Lung (tissue), 12 donors: ENCODE results near the gene VAT1L. TPM values are rescaled to one million over a fixed set of nuclear protein-coding genes. Genes with fewer than 3 reads are reported as not detected.
A peak's percentile ranks its signal among the peaks of the same experiment; 100 is the strongest.

Experiments used
- ATAC-seq: fragments of 200-7000 bp; cut with Tn5 transposase; one replicate; pipeline ENCODE4 v1.9.1; 2020; ENCODE audit warnings: moderate number of reproducible peaks; ENCODE audit not compliant: insufficient read depth, low FRiP score
- DNase-seq, 3 donors: peaks; one replicate each; pipeline ENCODE4 v3.0.0-alpha.2; 2013 to 2017
- H3K27ac ChIP-seq, 2 donors: one replicate each; pipeline ENCODE4 v1.5.1; 2013; ENCODE audit warnings: mild to moderate bottlenecking in 2 of 2, moderate library complexity in 2 of 2, control low read depth in 1 of 2, inconsistent platforms in 1 of 2, low read depth in 1 of 2, low read length in 1 of 2
- H3K27me3 ChIP-seq, 3 donors: one replicate each; pipeline ENCODE4 v1.5.1; 2013; ENCODE audit warnings: low read length in 2 of 3; ENCODE audit not compliant: control insufficient read depth in 3 of 3, insufficient read depth in 3 of 3
- H3K36me3 ChIP-seq, 4 donors: one replicate each; pipeline ENCODE4 v1.5.1; 2013; ENCODE audit warnings: low read length in 4 of 4, mild to moderate bottlenecking in 1 of 4, moderate library complexity in 1 of 4; ENCODE audit not compliant: control insufficient read depth in 4 of 4, insufficient read depth in 4 of 4
- H3K4me1 ChIP-seq, 5 donors: one replicate each; pipeline ENCODE4 v1.5.1; 2013; ENCODE audit warnings: low read length in 5 of 5, mild to moderate bottlenecking in 2 of 5, moderate library complexity in 1 of 5; ENCODE audit not compliant: control insufficient read depth in 5 of 5, insufficient read depth in 5 of 5
- H3K4me3 ChIP-seq: one replicate; pipeline ENCODE4 v1.5.1; 2013; ENCODE audit warnings: mild to moderate bottlenecking, control low read depth, moderate library complexity
- H3K9ac ChIP-seq, 2 donors: one replicate each; pipeline ENCODE4 v1.5.1; 2013; ENCODE audit warnings: low read length in 2 of 2, control low read depth in 1 of 2; ENCODE audit not compliant: insufficient read depth in 1 of 2
- H3K9me3 ChIP-seq, 4 donors: one replicate each; pipeline ENCODE4 v1.5.1; 2013; ENCODE audit warnings: low read length in 3 of 4, mild to moderate bottlenecking in 1 of 4, moderate library complexity in 1 of 4; ENCODE audit not compliant: control insufficient read depth in 4 of 4, insufficient read depth in 3 of 4
- CTCF ChIP-seq: IDR thresholded peaks from 2 replicates; pipeline ENCODE4 v1.5.1; 2012; ENCODE audit warnings: mild to moderate bottlenecking; ENCODE audit errors: control extremely low read depth, extremely low read depth
- WGBS, 2 donors: extraction: QIAGEN DNeasy Blood & Tissue Kit; methylation state at CpG; one replicate each; pipeline ENCODE4 v1.1.7; 2013; 5-methylcytosine and 5-hydroxymethylcytosine counted together
- polyA plus RNA-seq, 2 donors: library from polyadenylated mRNA; stranded (reverse); fragments of 200-250 nt; gene quantifications; one replicate each; pipeline ENCODE4 v1.2.1, GENCODE V29; 2013
- total RNA-seq, 2 donors: library from RNA; depleted of rRNA in 1 of 2; stranded (reverse); fragments of >200 nt in 1 of 2; gene quantifications; one replicate each; pipeline ENCODE4 v1.2.1, GENCODE V29; 2014 to 2021
- donor health status: control.
- donor health status: control.
- donor health status: Bipolar disorder and iron deficiency.
- donor health status: healthy.
- donor health status: DM: yes; HTN: yes; CAD: no.

Gene VAT1L
- total and polyA plus RNA-seq, 4 donors: 0.14 to 3.3 (median 0.26) TPM

- Histone ChIP-seq H3K27me3 (no peaks in the 10 kb centered on the region), H3K9me3 (no peaks in the 10 kb centered on the region), H3K36me3 (no peaks in the 10 kb centered on the region), H3K27ac (no peak overlapping the region), H3K4me3 (no peak overlapping the region), H3K9ac (no peak overlapping the region), H3K4me1 (no peaks in the 10 kb centered on the region)
- DNase-seq (no peak), ATAC-seq (no peak)
- 76 to 89% methylated on average over 1 of the region's 1 CpG for WGBS, 2 donors
- no peak for TF ChIP-seq CTCF
Measured at GRCh38 chr16:77939968-77940367, 151.6 kb downstream of the VAT1L start.

GRCh38 chr16:77943801-77944200 lies 155.4 kb downstream of the VAT1L start:
- WGBS, 2 donors: 72 to 80% methylated on average over 5 of the region's 5 CpGs
- no peak for ATAC-seq
- Histone ChIP-seq H3K9me3 (no peaks in the 10 kb centered on the region), H3K4me1 (no peaks in the 10 kb centered on the region), H3K27ac (no peak overlapping the region), H3K4me3 (no peak overlapping the region), H3K9ac (no peak overlapping the region), H3K27me3 (no peaks in the 10 kb centered on the region), H3K36me3 (no peaks in the 10 kb centered on the region)
- peak in 1 of 3 donors; percentile 25 for DNase-seq
- no peak for TF ChIP-seq CTCF

- Histone ChIP-seq H3K36me3 (no peaks in the 10 kb centered on the region), H3K27me3 (no peaks in the 10 kb centered on the region), H3K4me3 (no peak overlapping the region), H3K4me1 (no peaks in the 10 kb centered on the region), H3K9me3 (no peaks in the 10 kb centered on the region), H3K9ac (no peak overlapping the region), H3K27ac (no peak overlapping the region)
- DNase-seq (no peak), ATAC-seq (no peak)
- 90 to 91% methylated on average over 2 of the region's 2 CpGs for WGBS, 2 donors
- TF ChIP-seq CTCF: no peak
Measured at GRCh38 chr16:77944631-77945030, 156.3 kb downstream of the VAT1L start.

- ATAC-seq: no peak
- Histone ChIP-seq H3K4me3 (no peak overlapping the region), H3K27me3 (no peaks in the 10 kb centered on the region), H3K36me3 (no peaks in the 10 kb centered on the region), H3K9me3 (no peaks in the 10 kb centered on the region), H3K9ac (no peak overlapping the region), H3K4me1 (no peaks in the 10 kb centered on the region), H3K27ac (no peak overlapping the region)
- TF ChIP-seq CTCF: no peak
- DNase-seq: no peak
- WGBS, 2 donors: 85 to 91% methylated on average over 4 of the region's 4 CpGs
Measured at GRCh38 chr16:77945126-77945525, 156.8 kb downstream of the VAT1L start.
